ENCODE data around the gene DBF4B.
"Not testable (repeated sequence)": the region's sequence is repeated elsewhere in the genome, so short reads cannot be mapped to it uniquely, and the experiment has no call there.

Gene DBF4B

GRCh38 chr17:44733753-44734152 is 25.3 kb downstream of the DBF4B start:
- DNase-seq, result no peak

- no peak for DNase-seq
Measured at GRCh38 chr17:44734272-44734671, 25.8 kb downstream of the DBF4B start.

- DNase-seq, result no peak
Measured at GRCh38 chr17:44736551-44737240, 28.2 kb downstream of the DBF4B start.

GRCh38 chr17:44738214-44738906 is 29.9 kb downstream of the DBF4B start:
- no peak for DNase-seq

GRCh38 chr17:44741316-44741715 is 32.9 kb downstream of the DBF4B start:
- DNase-seq, result no peak

- DNase-seq, result no peak
Measured at GRCh38 chr17:44745301-44745700, 36.8 kb downstream of the DBF4B start.

- DNase-seq, result not testable (repeated sequence)
Measured at GRCh38 chr17:44745738-44746137, 37.3 kb downstream of the DBF4B start.

- no peak for DNase-seq
Measured at GRCh38 chr17:44747566-44747965, 39.1 kb downstream of the DBF4B start.

- peak; percentile 86 for DNase-seq
Measured at GRCh38 chr17:44749076-44749979, 40.9 kb downstream of the DBF4B start.

GRCh38 chr17:44749980-44750318 is 41.5 kb downstream of the DBF4B start:
- DNase-seq, result no peak

GRCh38 chr17:44751331-44751730 is 42.9 kb downstream of the DBF4B start:
- no peak for DNase-seq

- DNase-seq, result no peak
Measured at GRCh38 chr17:44751806-44752205, 43.3 kb downstream of the DBF4B start.

GRCh38 chr17:44752953-44753861 is 44.7 kb downstream of the DBF4B start:
- DNase-seq, result no peak

- no peak for DNase-seq
Measured at GRCh38 chr17:44754276-44754675, 45.8 kb downstream of the DBF4B start.

- not testable (repeated sequence) for DNase-seq
Measured at GRCh38 chr17:44755180-44755579, 46.7 kb downstream of the DBF4B start.

GRCh38 chr17:44757045-44757917 is 48.8 kb downstream of the DBF4B start:
- DNase-seq, result no peak

- no peak for DNase-seq
Measured at GRCh38 chr17:44757918-44758413, 49.5 kb downstream of the DBF4B start.

- no peak for DNase-seq
Measured at GRCh38 chr17:44758414-44759085, 50.1 kb downstream of the DBF4B start, which contains the start of gene ADAM11. TSS of gene ADAM11 (plus strand) at chr17:44758988. CDS start at chr17:44759200, 212 bp downstream.

- DNase-seq, result no peak
Measured at GRCh38 chr17:44759086-44759915, 50.8 kb downstream of the DBF4B start.

GRCh38 chr17:44759916-44760243 is 51.4 kb downstream of the DBF4B start:
- DNase-seq, result no peak

Measured in right hindlimb (tissue), 1 donor.